ENCODE data around the gene PTCH2.

Gene PTCH2

GRCh38 chr1:44855742-44856141, 12.7 kb upstream of the PTCH2 start:
- DNase-seq (ENCODE audit: low read depth, low spot score) = no peak
- H3K4me3 ChIP-seq (ENCODE audit: low read depth, low read length) = no peak overlapping the region
- in situ Hi-C loops (cut with HindIII; ENCODE audit: low sequenced_read_pairs) = no loop called here
- TF ChIP-seq CTCF (IDR thresholded peaks at IDR 0.05; ENCODE audit: low read depth, low read length) = no peak

- in situ Hi-C loops (cut with HindIII; ENCODE audit: low sequenced_read_pairs) = no loop called here
- no peak overlapping the region for H3K4me3 ChIP-seq (ENCODE audit: low read depth, low read length)
- TF ChIP-seq CTCF (IDR thresholded peaks at IDR 0.05; ENCODE audit: low read depth, low read length) = no peak
- DNase-seq (ENCODE audit: low read depth, low spot score) = no peak
These were observed 11.9 kb upstream of the PTCH2 start for GRCh38 chr1:44854970-44855369.

GRCh38 chr1:44853201-44853600, 10.1 kb upstream of the PTCH2 start:
- H3K4me3 ChIP-seq (ENCODE audit: low read depth, low read length) = no peak overlapping the region
- no peak for DNase-seq (ENCODE audit: low read depth, low spot score)
- no peak for TF ChIP-seq CTCF (IDR thresholded peaks at IDR 0.05; ENCODE audit: low read depth, low read length)
- in situ Hi-C loops (cut with HindIII; ENCODE audit: low sequenced_read_pairs) = no loop called here

GRCh38 chr1:44851308-44851707, 8.3 kb upstream of the PTCH2 start:
- no peak for TF ChIP-seq CTCF (IDR thresholded peaks at IDR 0.05; ENCODE audit: low read depth, low read length)
- DNase-seq (ENCODE audit: low read depth, low spot score) = no peak
- in situ Hi-C loops (cut with HindIII; ENCODE audit: low sequenced_read_pairs) = no loop called here
- no peak overlapping the region for H3K4me3 ChIP-seq (ENCODE audit: low read depth, low read length)

- H3K4me3 ChIP-seq (ENCODE audit: low read depth, low read length) = no peak overlapping the region
- DNase-seq (ENCODE audit: low read depth, low spot score) = no peak
- no peak for TF ChIP-seq CTCF (IDR thresholded peaks at IDR 0.05; ENCODE audit: low read depth, low read length)
- in situ Hi-C loops (cut with HindIII; ENCODE audit: low sequenced_read_pairs) = no loop called here
These were observed 6.6 kb upstream of the PTCH2 start for GRCh38 chr1:44849575-44850132.

GRCh38 chr1:44848456-44849181, 5.6 kb upstream of the PTCH2 start:
- H3K4me3 ChIP-seq (ENCODE audit: low read depth, low read length) = no peak overlapping the region
- in situ Hi-C loops (cut with HindIII; ENCODE audit: low sequenced_read_pairs) = no loop called here
- no peak for TF ChIP-seq CTCF (IDR thresholded peaks at IDR 0.05; ENCODE audit: low read depth, low read length)
- DNase-seq (ENCODE audit: low read depth, low spot score) = no peak
